Suprapubic skin (tissue), 4 donors: Measurements from ENCODE around the gene BCKDK. TPM values are rescaled to one million over a fixed set of nuclear protein-coding genes. Genes with fewer than 3 reads are reported as not detected.
"Not testable (repeated sequence)": the region's sequence is repeated elsewhere in the genome, so short reads cannot be mapped to it uniquely, and the experiment has no call there.

ENCODE experiments used
- DNase-seq, 2 donors: peaks; one replicate each; pipeline ENCODE4 v3.0.0-alpha.2; 2019; ENCODE audit warnings: low spot score in 2 of 2
- H3K27ac ChIP-seq: fragments of 200-600 bp; sonication (generic); one replicate; pipeline ENCODE4 v1.5.1; 2019
- H3K27me3 ChIP-seq: fragments of 200-600 bp; sonication (generic); one replicate; pipeline ENCODE4 v1.5.1; 2019
- H3K36me3 ChIP-seq: fragments of 200-600 bp; sonication (generic); one replicate; pipeline ENCODE4 v1.5.1; 2019
- H3K4me1 ChIP-seq: fragments of 200-600 bp; sonication (generic); one replicate; pipeline ENCODE4 v1.5.1; 2019
- H3K4me3 ChIP-seq: fragments of 200-600 bp; sonication (generic); one replicate; pipeline ENCODE4 v1.5.1; 2019; ENCODE audit warnings: mild to moderate bottlenecking
- H3K9me3 ChIP-seq: fragments of 200-600 bp; sonication (generic); one replicate; pipeline ENCODE4 v1.5.1; 2019
- CTCF ChIP-seq, 2 donors: fragments of 200-600 bp in 1 of 2; fragments of 450-650 bp in 1 of 2; sonication (generic) in 1 of 2; IDR thresholded peaks; one replicate each; pipeline ENCODE4 v1.5.1; 2016 to 2019; ENCODE audit warnings: antibody characterized with exemption in 2 of 2, mild to moderate bottlenecking in 1 of 2, moderate library complexity in 1 of 2
- EP300 ChIP-seq: sonication (generic); formaldehyde crosslinking; IDR thresholded peaks from one replicate; pipeline ENCODE4 v1.6.1; 2017; ENCODE audit warnings: antibody characterized with exemption
- POLR2A ChIP-seq, 2 donors: fragments of 450-650 bp; IDR thresholded peaks; one replicate each; pipeline ENCODE4 v1.6.1; 2017; ENCODE audit warnings: antibody characterized with exemption in 2 of 2, mild to moderate bottlenecking in 2 of 2, moderate library complexity in 2 of 2
- POLR2AphosphoS5 ChIP-seq, 3 donors: sonication (generic); formaldehyde crosslinking; IDR thresholded peaks; one replicate each; pipeline ENCODE4 v1.6.1; 2017; ENCODE audit warnings: antibody characterized with exemption in 3 of 3
- WGBS: methylation state at CpG from one replicate; pipeline ENCODE4 v1.1.5; 2018; 5-methylcytosine and 5-hydroxymethylcytosine counted together
- total RNA-seq, 4 donors: library from RNA; depleted of rRNA; stranded (reverse); fragments of >200 nt; gene quantifications; one replicate each; pipeline ENCODE4 v1.1.0, GENCODE V29; 2016

BCKDK gene
- total RNA-seq, 4 donors from 2014 or later: 51.0 to 63.2 (median 58.2) TPM

- H3K4me3 ChIP-seq: no peak overlapping the region
- H3K27ac ChIP-seq: no peak overlapping the region
- H3K9me3 ChIP-seq: no peaks in the 10 kb centered on the region
- no peak for TF ChIP-seq EP300
- no peak for DNase-seq
- 90% methylated on average over 5 of the region's 5 CpGs for WGBS
- H3K4me1 ChIP-seq: peaks cover 27% of the 10 kb centered on the region
- H3K36me3 ChIP-seq: peaks cover 19% of the 10 kb centered on the region
- no peaks in the 10 kb centered on the region for H3K27me3 ChIP-seq
Observed at GRCh38 chr16:31092330-31092729, 15.9 kb upstream of the BCKDK start.

GRCh38 chr16:31093132-31093703 is 15.0 kb upstream of the BCKDK start:
- Histone ChIP-seq H3K9me3 (no peaks in the 10 kb centered on the region), H3K27me3 (no peaks in the 10 kb centered on the region), H3K36me3 (peaks cover 19% of the 10 kb centered on the region), H3K4me1 (peaks cover 27% of the 10 kb centered on the region), H3K4me3 (peak overlapping the region; percentile 87), H3K27ac (no peak overlapping the region)
- TF ChIP-seq POLR2AphosphoS5 (IDR thresholded peaks at IDR 0.05): no peak
- TF ChIP-seq CTCF (IDR thresholded peaks at IDR 0.05): no peak
- no peak for TF ChIP-seq POLR2A (IDR thresholded peaks at IDR 0.05)
- no peak for TF ChIP-seq EP300
- no peak for DNase-seq
- WGBS: 44% methylated on average over 12 of the region's 17 CpGs

GRCh38 chr16:31094088-31094423 is 14.1 kb upstream of the BCKDK start:
- Histone ChIP-seq H3K27ac (peak overlapping the region; percentile 86), H3K4me3 (peak overlapping the region; percentile 87), H3K27me3 (no peaks in the 10 kb centered on the region), H3K4me1 (peaks cover 27% of the 10 kb centered on the region), H3K9me3 (no peaks in the 10 kb centered on the region), H3K36me3 (peaks cover 16% of the 10 kb centered on the region)
- 1% methylated on average over 20 of the region's 20 CpGs for WGBS
- DNase-seq: peak in 1 of 2 donors; percentile 68
- TF ChIP-seq CTCF (IDR thresholded peaks at IDR 0.05) (no peak), POLR2A (IDR thresholded peaks at IDR 0.05) (no peak), POLR2AphosphoS5 (IDR thresholded peaks at IDR 0.05) (no peak), EP300 (no peak)

GRCh38 chr16:31094424-31095120 is 13.6 kb upstream of the BCKDK start, which contains the start of gene VKORC1:
Gene VKORC1, minus strand, starts transcription at chr16:31094797. Its CDS starts 68 bp downstream, at chr16:31094729.
- Histone ChIP-seq H3K27me3 (no peaks in the 10 kb centered on the region), H3K4me3 (peak within 1 kb of the TSS; percentile 87), H3K9me3 (no peaks in the 10 kb centered on the region), H3K27ac (peak within 1 kb of the TSS; percentile 86), H3K4me1 (peaks cover 27% of the 10 kb centered on the region), H3K36me3 (peaks cover 13% of the 10 kb centered on the region)
- 0% methylated on average over 26 of the region's 69 CpGs for WGBS
- TF ChIP-seq POLR2A (IDR thresholded peaks at IDR 0.05) (peak in 1 of 2 donors; percentile 25), POLR2AphosphoS5 (IDR thresholded peaks at IDR 0.05) (peak in 2 of 3 donors; percentile 57 to 65), CTCF (IDR thresholded peaks at IDR 0.05) (no peak), EP300 (no peak)
- DNase-seq: peak; percentile 97

GRCh38 chr16:31099860-31100638 is 8.1 kb upstream of the BCKDK start:
- no peaks in the 10 kb centered on the region for H3K36me3 ChIP-seq
- H3K4me1 ChIP-seq: peaks cover 9% of the 10 kb centered on the region
- H3K4me3 ChIP-seq: no peak overlapping the region
- no peaks in the 10 kb centered on the region for H3K27me3 ChIP-seq
- H3K27ac ChIP-seq: no peak overlapping the region
- TF ChIP-seq EP300 (no peak), POLR2A (IDR thresholded peaks at IDR 0.05) (no peak), POLR2AphosphoS5 (IDR thresholded peaks at IDR 0.05) (no peak), CTCF (IDR thresholded peaks at IDR 0.05) (no peak)
- 72% methylated on average over 4 of the region's 4 CpGs for WGBS
- no peaks in the 10 kb centered on the region for H3K9me3 ChIP-seq
- DNase-seq: no peak

DNA sequence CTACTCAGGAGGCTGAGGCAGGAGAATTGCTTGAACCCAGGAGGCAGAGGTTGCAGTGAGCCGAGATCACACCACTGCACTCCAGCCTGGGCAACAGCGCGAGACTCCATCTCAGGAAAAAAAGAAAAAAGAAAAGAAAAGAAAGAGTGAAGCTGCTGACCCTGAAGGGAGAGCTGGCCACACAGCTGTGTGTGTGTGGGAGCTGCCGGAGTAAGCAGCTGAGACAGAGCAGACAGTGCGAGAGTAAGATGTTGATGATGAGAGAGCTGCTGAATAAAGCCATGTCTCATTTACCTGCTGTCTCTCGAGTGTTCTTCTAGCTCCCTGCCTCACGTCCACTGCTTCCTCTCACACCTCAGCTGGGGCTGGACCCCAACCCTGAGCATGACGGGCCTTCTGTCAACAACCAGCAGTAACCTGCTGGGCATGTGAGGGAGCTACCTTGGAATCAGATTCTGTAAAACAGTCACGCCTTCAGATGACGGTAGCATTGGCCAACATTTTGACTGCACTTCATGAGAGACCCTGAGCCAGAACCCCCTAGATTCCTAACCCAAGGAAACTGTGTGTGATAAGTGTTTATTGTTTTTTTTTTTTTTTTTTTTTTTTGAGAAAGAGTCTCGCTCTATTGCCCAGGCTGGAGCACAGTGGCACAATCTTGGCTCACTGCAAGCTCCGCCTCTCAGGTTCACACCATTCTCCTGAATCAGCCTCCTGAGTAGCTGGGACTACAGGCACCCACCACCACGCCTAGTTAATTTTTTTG is 7.1 kb upstream of the BCKDK start:
- DNase-seq, H3K4me3 ChIP-seq, H3K9me3 ChIP-seq, H3K27me3 ChIP-seq, H3K36me3 ChIP-seq, H3K27ac ChIP-seq, H3K4me1 ChIP-seq: not testable (repeated sequence)
- 87% methylated on average over 13 of the region's 13 CpGs for WGBS
